Loucy (cell line): ENCODE measurements around the gene APLF.

Source experiments
- H2AFZ ChIP-seq: fragments of 200-600 bp; sonication (generic); 2 replicates; pipeline ENCODE4 v1.6.0; 2016; ENCODE audit warnings: antibody characterized with exemption, mild to moderate bottlenecking, low read length, moderate library complexity
- H3F3A ChIP-seq: fragments of 200-600 bp; 2 replicates; pipeline ENCODE4 v1.6.0; 2016; ENCODE audit warnings: antibody characterized with exemption, low read depth, mild to moderate bottlenecking
- H3K27me3 ChIP-seq: fragments of 200-600 bp; sonication (generic); 2 replicates; pipeline ENCODE4 v1.6.1; 2014; ENCODE audit warnings: low read length, mild to moderate bottlenecking; ENCODE audit not compliant: insufficient read depth, poor library complexity, severe bottlenecking
- H3K36me3 ChIP-seq: fragments of 200-600 bp; sonication (generic); 2 replicates; pipeline ENCODE4 v1.6.1; 2016; ENCODE audit warnings: low read length; ENCODE audit not compliant: insufficient read depth
- H3K4me1 ChIP-seq: fragments of 200-600 bp; sonication (generic); 2 replicates; pipeline ENCODE4 v1.5.1; 2014; ENCODE audit warnings: low read length, mild to moderate bottlenecking; ENCODE audit not compliant: insufficient read depth, poor library complexity, severe bottlenecking
- H3K4me2 ChIP-seq: fragments of 200-600 bp; sonication (generic); 2 replicates; pipeline ENCODE4 v1.6.0; 2014; ENCODE audit warnings: antibody characterized with exemption, low read length, low read depth, mild to moderate bottlenecking; ENCODE audit not compliant: poor library complexity, severe bottlenecking
- H3K4me3 ChIP-seq: fragments of 200-600 bp; sonication (generic); 2 replicates; pipeline ENCODE4 v1.5.1; 2014; ENCODE audit warnings: low read length, mild to moderate bottlenecking, mixed read lengths; ENCODE audit not compliant: poor library complexity, severe bottlenecking
- H3K79me2 ChIP-seq: fragments of 200-600 bp; sonication (generic); 2 replicates; pipeline ENCODE4 v1.6.1; 2014; ENCODE audit warnings: low read length; ENCODE audit not compliant: insufficient read depth
- H3K9ac ChIP-seq: fragments of 200-600 bp; sonication (generic); 2 replicates; pipeline ENCODE4 v1.6.0; 2014; ENCODE audit warnings: mild to moderate bottlenecking, low read depth, low read length, moderate library complexity; ENCODE audit not compliant: poor library complexity, severe bottlenecking
- H3K9me2 ChIP-seq: fragments of 200-600 bp; sonication (generic); replicated peaks from 2 replicates; pipeline ENCODE4 v1.6.1; 2016; ENCODE audit warnings: low read depth, low read length, mixed read lengths
- H3K9me3 ChIP-seq: fragments of 200-600 bp; sonication (generic); 2 replicates; pipeline ENCODE4 v1.6.1; 2014; ENCODE audit warnings: mild to moderate bottlenecking, antibody characterized with exemption, low read length, low read depth; ENCODE audit not compliant: insufficient read depth
- H4K20me1 ChIP-seq: fragments of 200-600 bp; sonication (generic); 2 replicates; pipeline ENCODE4 v1.6.0; 2014; ENCODE audit warnings: antibody characterized with exemption, low read length, mild to moderate bottlenecking; ENCODE audit not compliant: insufficient read depth, poor library complexity, severe bottlenecking
- EZH2phosphoT487 ChIP-seq: fragments of 200-600 bp; IDR thresholded peaks from 2 replicates; pipeline ENCODE4 v1.6.1; 2018; ENCODE audit warnings: antibody characterized with exemption, mild to moderate bottlenecking, moderate library complexity, borderline replicate concordance
- TF ChIP-seq, protein P1 (sequence below): fragments of 200-600 bp; sonication (generic); conservative IDR thresholded peaks from 2 replicates; pipeline ENCODE4 v1.5.1; 2014; ENCODE audit warnings: mild to moderate bottlenecking, antibody characterized with exemption, low read length

Gene APLF

DNA sequence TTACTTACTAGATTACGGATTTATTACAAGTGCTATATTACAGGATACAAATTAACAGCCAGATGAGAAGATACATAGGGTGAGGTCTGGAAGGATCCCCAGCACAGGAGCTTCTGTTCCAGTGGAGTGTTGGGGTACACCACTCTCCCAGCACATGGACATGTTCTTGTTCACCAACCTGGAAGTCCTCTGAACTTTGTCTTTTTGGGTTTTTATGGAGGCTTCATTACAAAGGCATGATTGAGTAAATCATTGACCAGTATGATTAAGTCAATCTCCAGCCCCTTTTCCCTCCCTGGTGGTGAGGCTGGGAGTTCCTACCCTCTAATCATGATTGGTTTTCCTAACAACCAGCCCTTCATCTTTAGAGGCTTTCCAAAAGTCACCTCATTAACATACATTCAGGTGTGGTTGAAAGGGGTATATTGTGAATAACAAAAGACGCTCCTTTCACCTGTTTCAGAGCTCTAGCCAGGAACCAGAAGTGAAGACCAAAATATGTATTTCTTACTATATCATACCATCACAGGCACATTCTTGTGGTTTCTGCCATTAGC is 38.3 kb downstream of the APLF start:
- Histone ChIP-seq H3K4me3 (peak overlapping the region; percentile 59), H3K9ac (peak overlapping the region; percentile 30), H3K36me3 (no peaks in the 10 kb centered on the region), H3K9me3 (no peaks in the 10 kb centered on the region), H4K20me1 (no peaks in the 10 kb centered on the region), H3K79me2 (no peaks in the 10 kb centered on the region), H3K9me2 (no peaks in the 10 kb centered on the region), H3K4me1 (peaks cover 29% of the 10 kb centered on the region), H3F3A (no peaks in the 10 kb centered on the region; the same call in 1 of the 2 replicates), H2AFZ (peak overlapping the region; percentile 82), H3K4me2 (peak overlapping the region; percentile 78), H3K27me3 (no peaks in the 10 kb centered on the region)
- TF ChIP-seq EZH2phosphoT487, result no peak
- TF ChIP-seq, protein P1, sequence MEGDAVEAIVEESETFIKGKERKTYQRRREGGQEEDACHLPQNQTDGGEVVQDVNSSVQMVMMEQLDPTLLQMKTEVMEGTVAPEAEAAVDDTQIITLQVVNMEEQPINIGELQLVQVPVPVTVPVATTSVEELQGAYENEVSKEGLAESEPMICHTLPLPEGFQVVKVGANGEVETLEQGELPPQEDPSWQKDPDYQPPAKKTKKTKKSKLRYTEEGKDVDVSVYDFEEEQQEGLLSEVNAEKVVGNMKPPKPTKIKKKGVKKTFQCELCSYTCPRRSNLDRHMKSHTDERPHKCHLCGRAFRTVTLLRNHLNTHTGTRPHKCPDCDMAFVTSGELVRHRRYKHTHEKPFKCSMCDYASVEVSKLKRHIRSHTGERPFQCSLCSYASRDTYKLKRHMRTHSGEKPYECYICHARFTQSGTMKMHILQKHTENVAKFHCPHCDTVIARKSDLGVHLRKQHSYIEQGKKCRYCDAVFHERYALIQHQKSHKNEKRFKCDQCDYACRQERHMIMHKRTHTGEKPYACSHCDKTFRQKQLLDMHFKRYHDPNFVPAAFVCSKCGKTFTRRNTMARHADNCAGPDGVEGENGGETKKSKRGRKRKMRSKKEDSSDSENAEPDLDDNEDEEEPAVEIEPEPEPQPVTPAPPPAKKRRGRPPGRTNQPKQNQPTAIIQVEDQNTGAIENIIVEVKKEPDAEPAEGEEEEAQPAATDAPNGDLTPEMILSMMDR, result no peak

DNA sequence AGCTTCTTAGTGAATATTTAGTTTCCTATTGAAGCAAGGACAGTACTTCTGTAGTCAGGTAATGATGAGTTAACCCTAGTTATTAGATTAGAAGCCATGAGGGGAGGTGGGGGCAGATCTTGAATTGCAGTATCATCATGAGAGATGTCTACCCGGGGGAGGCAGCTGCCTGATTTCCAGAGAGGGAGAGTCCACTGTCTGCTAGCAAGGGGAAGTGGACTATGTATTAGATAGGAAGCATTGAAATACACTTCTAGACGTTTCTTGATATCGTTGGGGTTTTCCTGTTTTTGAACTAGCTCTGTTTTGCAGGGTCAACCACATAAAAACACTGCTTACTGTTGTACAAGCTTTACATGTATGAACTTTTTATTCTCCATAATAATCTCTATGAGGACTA is 38.8 kb downstream of the APLF start:
- peak overlapping the region; percentile 78 for H3K4me2 ChIP-seq
- H4K20me1 ChIP-seq, result no peaks in the 10 kb centered on the region
- H3K9me2 ChIP-seq, result no peaks in the 10 kb centered on the region
- peak overlapping the region; percentile 59 for H3K4me3 ChIP-seq
- no peaks in the 10 kb centered on the region for H3K36me3 ChIP-seq
- TF ChIP-seq, protein P1, result no peak
- TF ChIP-seq EZH2phosphoT487, result no peak
- no peaks in the 10 kb centered on the region; the same call in 1 of the 2 replicates for H3F3A ChIP-seq
- H3K79me2 ChIP-seq, result no peaks in the 10 kb centered on the region
- H3K4me1 ChIP-seq, result peaks cover 24% of the 10 kb centered on the region
- H2AFZ ChIP-seq, result peak overlapping the region; percentile 82
- peak overlapping the region; percentile 30 for H3K9ac ChIP-seq
- no peaks in the 10 kb centered on the region for H3K9me3 ChIP-seq
- H3K27me3 ChIP-seq, result no peaks in the 10 kb centered on the region

- no peaks in the 10 kb centered on the region for H3K79me2 ChIP-seq
- H2AFZ ChIP-seq, result no peak overlapping the region
- no peak overlapping the region for H3K4me2 ChIP-seq
- no peaks in the 10 kb centered on the region for H3K9me2 ChIP-seq
- no peaks in the 10 kb centered on the region for H3K27me3 ChIP-seq
- no peak overlapping the region for H3K4me3 ChIP-seq
- H3K36me3 ChIP-seq, result no peaks in the 10 kb centered on the region
- H3K9me3 ChIP-seq, result no peaks in the 10 kb centered on the region
- H4K20me1 ChIP-seq, result no peaks in the 10 kb centered on the region
- TF ChIP-seq, protein P1, result no peak
- no peak for TF ChIP-seq EZH2phosphoT487
- H3F3A ChIP-seq, result peaks cover 8% of the 10 kb centered on the region; the same call in 1 of the 2 replicates
- H3K9ac ChIP-seq, result no peak overlapping the region
- peaks cover 12% of the 10 kb centered on the region for H3K4me1 ChIP-seq
Observed at GRCh38 chr2:68512326-68512725, 44.9 kb downstream of the APLF start.
